ENCODE data around the gene PALD1. TPM values are rescaled to one million over a fixed set of nuclear protein-coding genes. Genes with fewer than 3 reads are reported as not detected.

The PALD1 gene
- total and polyA plus RNA-seq, 2 of the 4 experiments (the other 2 are of a cell fraction) = 0.12 to 0.18 TPM

- Histone ChIP-seq H2BK15ac (ENCODE audit: low read depth, low read length) (no peak overlapping the region), H2BK5ac (ENCODE audit: low read depth, low read length, poor library complexity, severe bottlenecking) (no peak overlapping the region), H3K4me1 (ENCODE audit: control insufficient read depth, insufficient read depth, low read length) (no peaks in the 10 kb centered on the region), H4K5ac (ENCODE audit: low read depth, low read length) (no peak overlapping the region), H3K9ac (ENCODE audit: low read depth, low read length) (no peak overlapping the region), H3K79me1 (ENCODE audit: low read depth in 1 of 2, low read length in 2 of 2) (no peaks in the 10 kb centered on the region), H3K9me3 (ENCODE audit: control insufficient read depth, insufficient read depth, low read length) (no peaks in the 10 kb centered on the region), H3K36me3 (ENCODE audit: control insufficient read depth, insufficient read depth, low read length) (no peaks in the 10 kb centered on the region), H4K8ac (ENCODE audit: low read depth in 2 of 2, low read length in 2 of 2) (no peak overlapping the region), H3K23ac (ENCODE audit: low read depth, low read length) (no peak overlapping the region), H3K4me2 (ENCODE audit: low read depth, low read length) (no peak overlapping the region), H2AFZ (replicated peaks; ENCODE audit: low read length, poor library complexity) (no peak overlapping the region), H3K18ac (ENCODE audit: low read depth, low read length) (no peak overlapping the region), H3K27me3 (ENCODE audit: control insufficient read depth, insufficient read depth, low read length) (peaks cover 23% of the 10 kb centered on the region), H3K56ac (ENCODE audit: extremely low read depth, insufficient read depth, low read length) (no peak overlapping the region), H3K4me3 (ENCODE audit: insufficient read depth, low read depth, low read length) (no peak overlapping the region), H2BK20ac (ENCODE audit: low read depth, low read length) (no peak overlapping the region), H2AK9ac (replicated peaks; ENCODE audit: low read depth, low read length, poor library complexity) (no peak overlapping the region), H3K4ac (ENCODE audit: low read depth, low read length) (no peak overlapping the region), H4K20me1 (ENCODE audit: insufficient read depth, low read length) (no peaks in the 10 kb centered on the region), H3K14ac (replicated peaks; ENCODE audit: low read depth, low read length) (no peak overlapping the region), H3K27ac (ENCODE audit: insufficient read depth, low read length) (no peak overlapping the region), H4K91ac (ENCODE audit: insufficient read depth, low read depth, low read length) (no peak overlapping the region), H3K9me1 (ENCODE audit: insufficient read depth, low read length) (no peaks in the 10 kb centered on the region), H2AK5ac (ENCODE audit: low read depth, low read length) (no peak overlapping the region), H2BK120ac (ENCODE audit: low read depth, low read length) (no peak overlapping the region)
- in situ Hi-C loops (cut with MboI; ENCODE audit: low sequenced_read_pairs) (no loop called here), intact Hi-C loops (cut with micrococcal nuclease) (no loop called here), dilution Hi-C loops (cut with HindIII; ENCODE audit: low sequenced_read_pairs, unreplicated experiment) (no loop called here)
- POLR2A ChIA-PET (ENCODE audit: unreplicated experiment) = no interaction called here
- CTCF ChIA-PET = no interaction called here
- WGBS, 2 experiments (ENCODE audit: extremely low coverage in 2 of 2, insufficient read length in 1 of 2) = 70% methylated on average over 5 of the region's 21 CpGs; no CpG with 5 or more reads in 1 of the 2 experiments
- TF ChIP-seq MAZ (IDR thresholded peaks at IDR 0.05; ENCODE audit: borderline replicate concordance, low read depth, low read length) = no peak
- DNase-seq (no peak), ATAC-seq (ENCODE audit: low read depth) (no peak)
- BruUV-seq (replicated peaks) = no TSS peak
Observed at GRCh38 chr10:70564113-70564725, 85.7 kb downstream of the PALD1 start.

Data from IMR-90 (cell line).